Measurements from ENCODE around the gene PCCA.

Gene PCCA

DNA sequence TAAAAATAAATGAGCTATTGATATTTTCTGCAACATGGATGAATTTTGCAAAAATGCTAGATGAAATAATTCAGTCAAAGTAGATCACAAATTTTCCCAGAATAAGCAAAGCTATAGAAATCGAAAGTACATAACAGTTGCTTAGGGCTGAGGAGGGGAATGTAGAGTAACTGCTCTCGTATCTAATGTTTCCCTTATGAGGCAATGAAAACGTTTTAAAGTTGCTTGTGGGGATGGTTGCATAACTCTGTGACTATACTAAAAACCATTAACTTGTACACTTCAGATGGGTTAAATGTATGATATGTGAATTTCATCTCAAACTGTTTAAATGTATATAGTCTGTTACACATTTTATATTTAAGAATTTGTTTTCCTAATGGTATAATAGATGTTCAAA is 268.0 kb downstream of the PCCA start:
- peaks cover 17% of the 10 kb centered on the region for H3K4me1 ChIP-seq (ENCODE audit: control insufficient read depth, insufficient read depth, low read length, unreplicated experiment)
- no peaks in the 10 kb centered on the region for H3K79me2 ChIP-seq (ENCODE audit: control insufficient read depth, insufficient read depth, low read length, unreplicated experiment)
- peak overlapping the region; percentile 49; the same call in 1 of the 2 replicates for H3K27ac ChIP-seq (ENCODE audit: low read depth, low read length)
- H2AFZ ChIP-seq (ENCODE audit: low read length, unreplicated experiment), result no peak overlapping the region
- H3K36me3 ChIP-seq (ENCODE audit: insufficient read depth, low read length), result no peaks in the 10 kb centered on the region
- no peaks in the 10 kb centered on the region for H3K27me3 ChIP-seq (ENCODE audit: insufficient read depth, low read length)
- H3K4me3 ChIP-seq (ENCODE audit: low read depth, low read length), result peak overlapping the region; percentile 48

GRCh38 chr13:100357764-100358163 is 268.9 kb downstream of the PCCA start:
- Histone ChIP-seq H3K36me3 (ENCODE audit: insufficient read depth, low read length) (no peaks in the 10 kb centered on the region), H3K27me3 (ENCODE audit: insufficient read depth, low read length) (no peaks in the 10 kb centered on the region), H3K4me3 (ENCODE audit: low read depth, low read length) (no peak overlapping the region), H2AFZ (ENCODE audit: low read length, unreplicated experiment) (no peak overlapping the region), H3K4me1 (ENCODE audit: control insufficient read depth, insufficient read depth, low read length, unreplicated experiment) (peaks cover 26% of the 10 kb centered on the region), H3K79me2 (ENCODE audit: control insufficient read depth, insufficient read depth, low read length, unreplicated experiment) (no peaks in the 10 kb centered on the region), H3K27ac (ENCODE audit: low read depth, low read length) (no peak overlapping the region)

GRCh38 chr13:100361504-100361903 is 272.6 kb downstream of the PCCA start:
- peaks cover 41% of the 10 kb centered on the region for H3K4me1 ChIP-seq (ENCODE audit: control insufficient read depth, insufficient read depth, low read length, unreplicated experiment)
- no peak overlapping the region for H3K4me3 ChIP-seq (ENCODE audit: low read depth, low read length)
- H2AFZ ChIP-seq (ENCODE audit: low read length, unreplicated experiment), result no peak overlapping the region
- peak overlapping the region; percentile 24 for H3K27ac ChIP-seq (ENCODE audit: low read depth, low read length)
- H3K27me3 ChIP-seq (ENCODE audit: insufficient read depth, low read length), result no peaks in the 10 kb centered on the region
- no peaks in the 10 kb centered on the region for H3K79me2 ChIP-seq (ENCODE audit: control insufficient read depth, insufficient read depth, low read length, unreplicated experiment)
- H3K36me3 ChIP-seq (ENCODE audit: insufficient read depth, low read length), result no peaks in the 10 kb centered on the region

GRCh38 chr13:100362371-100362770 is 273.5 kb downstream of the PCCA start:
- Histone ChIP-seq H3K27me3 (ENCODE audit: insufficient read depth, low read length) (no peaks in the 10 kb centered on the region), H3K36me3 (ENCODE audit: insufficient read depth, low read length) (no peaks in the 10 kb centered on the region), H3K4me3 (ENCODE audit: low read depth, low read length) (no peak overlapping the region), H3K4me1 (ENCODE audit: control insufficient read depth, insufficient read depth, low read length, unreplicated experiment) (peaks cover 40% of the 10 kb centered on the region), H3K27ac (ENCODE audit: low read depth, low read length) (no peak overlapping the region), H3K79me2 (ENCODE audit: control insufficient read depth, insufficient read depth, low read length, unreplicated experiment) (no peaks in the 10 kb centered on the region), H2AFZ (ENCODE audit: low read length, unreplicated experiment) (no peak overlapping the region)

DNA sequence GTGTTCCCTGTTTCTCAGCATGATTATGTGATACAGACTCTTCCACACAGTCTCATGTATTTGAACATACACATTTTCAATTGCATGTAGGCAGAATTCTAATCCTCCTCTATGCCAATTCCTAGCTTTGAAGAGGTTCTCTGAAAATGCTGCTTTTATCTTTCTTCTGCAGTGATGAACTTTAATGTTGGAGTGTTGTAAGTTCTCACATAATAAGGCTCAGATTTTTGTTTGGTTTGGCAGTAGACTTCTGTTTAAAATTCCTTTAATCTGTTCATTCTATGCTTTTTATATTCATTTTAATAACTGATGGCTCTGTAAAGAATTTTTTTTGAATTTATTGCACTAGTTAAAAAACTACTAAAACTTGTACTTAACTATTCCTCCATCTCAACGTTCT is 273.9 kb downstream of the PCCA start:
- Histone ChIP-seq H3K36me3 (ENCODE audit: insufficient read depth, low read length) (no peaks in the 10 kb centered on the region), H3K79me2 (ENCODE audit: control insufficient read depth, insufficient read depth, low read length, unreplicated experiment) (no peaks in the 10 kb centered on the region), H3K4me1 (ENCODE audit: control insufficient read depth, insufficient read depth, low read length, unreplicated experiment) (peaks cover 40% of the 10 kb centered on the region), H3K4me3 (ENCODE audit: low read depth, low read length) (no peak overlapping the region), H3K27me3 (ENCODE audit: insufficient read depth, low read length) (no peaks in the 10 kb centered on the region), H3K27ac (ENCODE audit: low read depth, low read length) (peak overlapping the region; percentile 8; the same call in 1 of the 2 replicates), H2AFZ (ENCODE audit: low read length, unreplicated experiment) (no peak overlapping the region)

GRCh38 chr13:100363285-100363711 is 274.4 kb downstream of the PCCA start:
- Histone ChIP-seq H3K79me2 (ENCODE audit: control insufficient read depth, insufficient read depth, low read length, unreplicated experiment) (no peaks in the 10 kb centered on the region), H3K4me1 (ENCODE audit: control insufficient read depth, insufficient read depth, low read length, unreplicated experiment) (peaks cover 40% of the 10 kb centered on the region), H3K36me3 (ENCODE audit: insufficient read depth, low read length) (no peaks in the 10 kb centered on the region), H3K27ac (ENCODE audit: low read depth, low read length) (peak overlapping the region; percentile 25), H3K27me3 (ENCODE audit: insufficient read depth, low read length) (no peaks in the 10 kb centered on the region), H3K4me3 (ENCODE audit: low read depth, low read length) (no peak overlapping the region), H2AFZ (ENCODE audit: low read length, unreplicated experiment) (peak overlapping the region; percentile 15)

- H2AFZ ChIP-seq (ENCODE audit: low read length, unreplicated experiment), result peak overlapping the region; percentile 15
- H3K4me1 ChIP-seq (ENCODE audit: control insufficient read depth, insufficient read depth, low read length, unreplicated experiment), result peaks cover 40% of the 10 kb centered on the region
- no peaks in the 10 kb centered on the region for H3K36me3 ChIP-seq (ENCODE audit: insufficient read depth, low read length)
- no peaks in the 10 kb centered on the region for H3K27me3 ChIP-seq (ENCODE audit: insufficient read depth, low read length)
- H3K79me2 ChIP-seq (ENCODE audit: control insufficient read depth, insufficient read depth, low read length, unreplicated experiment), result no peaks in the 10 kb centered on the region
- H3K27ac ChIP-seq (ENCODE audit: low read depth, low read length), result peak overlapping the region; percentile 25
- H3K4me3 ChIP-seq (ENCODE audit: low read depth, low read length), result no peak overlapping the region
Measured at GRCh38 chr13:100363874-100364273, 275.0 kb downstream of the PCCA start.

- Histone ChIP-seq H3K27me3 (ENCODE audit: insufficient read depth, low read length) (no peaks in the 10 kb centered on the region), H3K4me1 (ENCODE audit: control insufficient read depth, insufficient read depth, low read length, unreplicated experiment) (peaks cover 40% of the 10 kb centered on the region), H3K36me3 (ENCODE audit: insufficient read depth, low read length) (no peaks in the 10 kb centered on the region), H3K4me3 (ENCODE audit: low read depth, low read length) (no peak overlapping the region), H2AFZ (ENCODE audit: low read length, unreplicated experiment) (no peak overlapping the region), H3K27ac (ENCODE audit: low read depth, low read length) (no peak overlapping the region), H3K79me2 (ENCODE audit: control insufficient read depth, insufficient read depth, low read length, unreplicated experiment) (no peaks in the 10 kb centered on the region)
Measured at GRCh38 chr13:100364591-100364990, 275.7 kb downstream of the PCCA start.

- Histone ChIP-seq H3K4me1 (ENCODE audit: control insufficient read depth, insufficient read depth, low read length, unreplicated experiment) (peaks cover 40% of the 10 kb centered on the region), H3K27ac (ENCODE audit: low read depth, low read length) (no peak overlapping the region), H3K4me3 (ENCODE audit: low read depth, low read length) (no peak overlapping the region), H2AFZ (ENCODE audit: low read length, unreplicated experiment) (no peak overlapping the region), H3K79me2 (ENCODE audit: control insufficient read depth, insufficient read depth, low read length, unreplicated experiment) (no peaks in the 10 kb centered on the region), H3K36me3 (ENCODE audit: insufficient read depth, low read length) (no peaks in the 10 kb centered on the region), H3K27me3 (ENCODE audit: insufficient read depth, low read length) (no peaks in the 10 kb centered on the region)
Measured at GRCh38 chr13:100365680-100366079, 276.8 kb downstream of the PCCA start.

DNA sequence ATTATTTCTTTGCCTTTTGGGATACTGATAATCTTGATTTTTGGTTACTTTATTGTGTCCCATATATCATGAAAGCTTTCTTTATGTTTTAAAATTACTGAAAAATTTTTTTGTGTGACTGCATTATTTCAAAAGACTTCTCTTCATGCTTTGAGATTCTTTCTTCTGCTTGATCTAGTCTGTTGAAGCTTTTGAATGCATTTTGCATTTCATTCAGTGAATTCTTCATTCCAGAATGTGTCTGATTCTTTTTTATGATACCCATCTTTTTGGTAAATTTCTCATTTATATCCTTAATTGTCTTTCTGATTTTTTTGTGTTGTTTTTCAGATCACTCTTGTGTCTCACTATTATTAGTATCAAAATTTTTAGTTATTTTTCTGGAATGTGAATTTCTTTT is 289.6 kb downstream of the PCCA start:
- H2AFZ ChIP-seq (ENCODE audit: low read length, unreplicated experiment), result no peak overlapping the region
- no peak overlapping the region for H3K27ac ChIP-seq (ENCODE audit: low read depth, low read length)
- H3K36me3 ChIP-seq (ENCODE audit: insufficient read depth, low read length), result peaks cover 3% of the 10 kb centered on the region; the same call in 1 of the 2 replicates
- H3K4me1 ChIP-seq (ENCODE audit: control insufficient read depth, insufficient read depth, low read length, unreplicated experiment), result peaks cover 6% of the 10 kb centered on the region
- no peaks in the 10 kb centered on the region for H3K27me3 ChIP-seq (ENCODE audit: insufficient read depth, low read length)
- no peak overlapping the region for H3K4me3 ChIP-seq (ENCODE audit: low read depth, low read length)
- no peaks in the 10 kb centered on the region for H3K79me2 ChIP-seq (ENCODE audit: control insufficient read depth, insufficient read depth, low read length, unreplicated experiment)

DNA sequence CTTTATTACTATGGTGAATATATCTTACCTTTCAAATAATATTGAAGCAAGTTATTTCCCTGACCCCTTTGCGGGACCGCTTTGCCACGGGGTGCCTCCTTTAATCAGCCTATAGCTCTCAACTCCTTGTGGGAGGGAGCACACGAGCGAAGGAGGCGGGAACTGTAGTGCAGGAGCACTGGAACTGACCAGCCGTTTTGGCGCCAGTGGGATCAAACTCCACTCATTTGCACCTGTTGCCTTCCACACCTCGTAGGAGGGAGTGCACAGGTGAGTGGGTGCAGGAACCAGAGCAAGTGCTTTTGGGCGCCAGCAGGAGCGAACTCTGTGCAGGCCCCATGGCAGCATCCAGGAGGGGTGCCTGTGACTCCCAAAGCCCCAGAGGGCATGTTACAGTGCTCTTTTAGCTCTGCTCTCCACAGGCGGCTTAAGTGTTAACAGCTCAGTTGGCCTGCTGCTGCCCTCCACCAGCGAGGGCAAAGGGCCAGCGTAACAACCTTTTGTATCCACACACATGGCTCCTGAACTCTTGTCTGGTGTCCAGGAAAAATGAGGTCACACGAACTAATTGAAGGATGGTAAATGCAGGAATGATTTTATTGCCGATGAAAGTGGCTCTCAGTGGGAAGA is 292.8 kb downstream of the PCCA start:
- Histone ChIP-seq H3K27me3 (ENCODE audit: insufficient read depth, low read length) (no peaks in the 10 kb centered on the region), H3K27ac (ENCODE audit: low read depth, low read length) (no peak overlapping the region), H3K79me2 (ENCODE audit: control insufficient read depth, insufficient read depth, low read length, unreplicated experiment) (no peaks in the 10 kb centered on the region), H2AFZ (ENCODE audit: low read length, unreplicated experiment) (no peak overlapping the region), H3K4me3 (ENCODE audit: low read depth, low read length) (no peak overlapping the region), H3K4me1 (ENCODE audit: control insufficient read depth, insufficient read depth, low read length, unreplicated experiment) (peaks cover 6% of the 10 kb centered on the region), H3K36me3 (ENCODE audit: insufficient read depth, low read length) (no peaks in the 10 kb centered on the region)
